Neural cell (in vitro differentiated cells): ENCODE measurements around the gene PTPRT. TPM values are rescaled to one million over a fixed set of nuclear protein-coding genes. Genes with fewer than 3 reads are reported as not detected.

Experiments used
- H2AFZ ChIP-seq: fragments of 200-600, 300-800 bp; sonication (generic), shearing (Covaris generic); 2 replicates; pipeline ENCODE4 v1.6.0; 2014; ENCODE audit warnings: low read depth, mild to moderate bottlenecking, antibody characterized with exemption, low read length, moderate library complexity
- H3F3A ChIP-seq: fragments of 200-600 bp; shearing (Covaris generic); 2 replicates; pipeline ENCODE4 v1.6.1; 2016; ENCODE audit warnings: mild to moderate bottlenecking, moderate library complexity, mixed read lengths, antibody characterized with exemption, low read length; ENCODE audit not compliant: insufficient read depth, poor library complexity, severe bottlenecking
- H3K27ac ChIP-seq: fragments of 200-600, 300-800 bp; sonication (generic), shearing (Covaris generic); 2 replicates; pipeline ENCODE4 v1.5.1; 2014; ENCODE audit warnings: mild to moderate bottlenecking, low read length, moderate library complexity
- H3K27me3 ChIP-seq: fragments of 300-800, 200-600 bp; sonication (generic), shearing (Covaris generic); 2 replicates; pipeline ENCODE4 v1.6.0; 2014; ENCODE audit warnings: mild to moderate bottlenecking, low read depth, low read length, moderate library complexity; ENCODE audit not compliant: insufficient read depth
- H3K36me3 ChIP-seq: fragments of 300-800, 200-600 bp; sonication (generic), shearing (Covaris generic); 2 replicates; pipeline ENCODE4 v1.5.1; 2014; ENCODE audit warnings: mild to moderate bottlenecking, antibody characterized with exemption, low read length, moderate library complexity; ENCODE audit not compliant: insufficient read depth
- H3K4me2 ChIP-seq: fragments of 300-800, 200-600 bp; sonication (generic), shearing (Covaris generic); 2 replicates; pipeline ENCODE4 v1.6.0; 2014; ENCODE audit warnings: mild to moderate bottlenecking, low read length
- H3K4me3 ChIP-seq: fragments of 300-800, 200-600 bp; sonication (generic), shearing (Covaris generic); 2 replicates; pipeline ENCODE4 v1.5.1; 2014; ENCODE audit warnings: mild to moderate bottlenecking, low read length, moderate library complexity
- H3K79me2 ChIP-seq: fragments of 200-600 bp; shearing (Covaris generic); replicated peaks from 2 replicates; pipeline ENCODE4 v1.6.0; 2014; ENCODE audit warnings: mild to moderate bottlenecking, low read length, moderate library complexity; ENCODE audit not compliant: insufficient read depth
- H3K9ac ChIP-seq: fragments of 300-800, 200-600 bp; sonication (generic), shearing (Covaris generic); 2 replicates; pipeline ENCODE4 v1.6.1; 2016; ENCODE audit warnings: mild to moderate bottlenecking, low read length, mixed read lengths
- H3K9me2 ChIP-seq: fragments of 200-600 bp; shearing (Covaris generic); 2 replicates; pipeline ENCODE4 v1.6.1; 2016; ENCODE audit warnings: mild to moderate bottlenecking, low read length, mixed read lengths; ENCODE audit not compliant: insufficient read depth
- H3K9me3 ChIP-seq: fragments of 200-600, 300-800 bp; sonication (generic), shearing (Covaris generic); 2 replicates; pipeline ENCODE4 v1.6.1; 2016; ENCODE audit warnings: mild to moderate bottlenecking, mixed run types, low read length, moderate library complexity, mixed read lengths
- H4K20me1 ChIP-seq: fragments of 200-600 bp; shearing (Covaris generic); 2 replicates; pipeline ENCODE4 v1.6.1; 2016; ENCODE audit warnings: mild to moderate bottlenecking, mixed run types; ENCODE audit not compliant: insufficient read depth
- CTCF ChIP-seq: fragments of 450-650 bp; IDR thresholded peaks from 2 replicates; pipeline ENCODE4 v1.5.1; 2014; ENCODE audit warnings: antibody characterized with exemption, mild to moderate bottlenecking, moderate library complexity; ENCODE audit not compliant: poor library complexity, severe bottlenecking
- EP300 ChIP-seq: fragments of 450-650 bp; conservative IDR thresholded peaks from 2 replicates; pipeline ENCODE4 v1.6.1; 2014; ENCODE audit warnings: antibody characterized with exemption, mild to moderate bottlenecking, moderate library complexity; ENCODE audit not compliant: poor library complexity, severe bottlenecking
- EZH2 ChIP-seq: fragments of 200-600, 300-800 bp; shearing (Covaris generic), sonication (generic); IDR thresholded peaks from 2 replicates; pipeline ENCODE4 v1.6.1; 2014; ENCODE audit warnings: antibody characterized with exemption, low read length, borderline replicate concordance, mild to moderate bottlenecking; ENCODE audit not compliant: insufficient read depth, poor library complexity, severe bottlenecking
- MXI1 ChIP-seq: fragments of 450-650 bp; conservative IDR thresholded peaks from 2 replicates; pipeline ENCODE4 v1.6.1; 2014; ENCODE audit warnings: antibody characterized with exemption, mild to moderate bottlenecking; ENCODE audit not compliant: poor library complexity, severe bottlenecking
- POLR2AphosphoS5 ChIP-seq: IDR thresholded peaks from 2 replicates; pipeline ENCODE4 v1.6.1; 2012
- RAD21 ChIP-seq: fragments of 450-650 bp; conservative IDR thresholded peaks from 2 replicates; pipeline ENCODE4 v1.6.1; 2014; ENCODE audit warnings: antibody characterized with exemption, mild to moderate bottlenecking, moderate library complexity
- SMC3 ChIP-seq: fragments of 450-650 bp; conservative IDR thresholded peaks from 2 replicates; pipeline ENCODE4 v1.6.1; 2014; ENCODE audit warnings: antibody characterized with exemption, mild to moderate bottlenecking, moderate library complexity; ENCODE audit not compliant: poor library complexity
- TAF1 ChIP-seq: IDR thresholded peaks from 2 replicates; pipeline ENCODE4 v1.6.1; 2012; ENCODE audit warnings: low read depth
- polyA plus RNA-seq: library from polyadenylated mRNA; depleted of rRNA; stranded (reverse); fragments of >200 nt; gene quantifications from 2 replicates; pipeline ENCODE4 v1.2.3, GENCODE V29; 2014

Gene PTPRT
- polyA plus RNA-seq, 1 donor from 2014 or later = 9.2 TPM

GRCh38 chr20:42254673-42255072 lies 935.0 kb downstream of the PTPRT start:
- H3K9me3 ChIP-seq = no peaks in the 10 kb centered on the region
- H3K27me3 ChIP-seq = no peaks in the 10 kb centered on the region
- H3K79me2 ChIP-seq = no peaks in the 10 kb centered on the region
- no peaks in the 10 kb centered on the region for H3K9me2 ChIP-seq
- no peaks in the 10 kb centered on the region for H3K36me3 ChIP-seq
- H2AFZ ChIP-seq = no peak overlapping the region
- peaks cover 2% of the 10 kb centered on the region for H3F3A ChIP-seq
- no peaks in the 10 kb centered on the region for H4K20me1 ChIP-seq
- no peak overlapping the region for H3K9ac ChIP-seq
- no peak for TF ChIP-seq EZH2
- TF ChIP-seq EP300 = no peak
- TF ChIP-seq TAF1 = no peak
- TF ChIP-seq CTCF = no peak
- TF ChIP-seq POLR2AphosphoS5 = no peak
- no peak for TF ChIP-seq RAD21
- no peak overlapping the region for H3K27ac ChIP-seq
- H3K4me2 ChIP-seq = no peak overlapping the region
- no peak overlapping the region for H3K4me3 ChIP-seq

GRCh38 chr20:42252116-42252515 lies 937.6 kb downstream of the PTPRT start:
- Histone ChIP-seq H3K9me2 (no peaks in the 10 kb centered on the region), H3F3A (peaks cover 2% of the 10 kb centered on the region), H3K79me2 (no peaks in the 10 kb centered on the region), H4K20me1 (no peaks in the 10 kb centered on the region), H2AFZ (no peak overlapping the region), H3K27me3 (no peaks in the 10 kb centered on the region), H3K9me3 (no peaks in the 10 kb centered on the region), H3K27ac (no peak overlapping the region), H3K36me3 (no peaks in the 10 kb centered on the region), H3K9ac (no peak overlapping the region), H3K4me3 (no peak overlapping the region), H3K4me2 (no peak overlapping the region)
- TF ChIP-seq POLR2AphosphoS5 (no peak), MXI1 (no peak), SMC3 (no peak)

- H3K4me3 ChIP-seq = no peak overlapping the region
- no peaks in the 10 kb centered on the region for H3K36me3 ChIP-seq
- TF ChIP-seq POLR2AphosphoS5 (no peak), EP300 (peak; percentile 28)
- H3K4me2 ChIP-seq = no peak overlapping the region
- no peaks in the 10 kb centered on the region for H3K9me2 ChIP-seq
- no peak overlapping the region for H3K27ac ChIP-seq
- no peaks in the 10 kb centered on the region for H3F3A ChIP-seq
- H3K9ac ChIP-seq = no peak overlapping the region
- H3K9me3 ChIP-seq = no peaks in the 10 kb centered on the region
- H4K20me1 ChIP-seq = no peaks in the 10 kb centered on the region
- no peaks in the 10 kb centered on the region for H3K27me3 ChIP-seq
- no peaks in the 10 kb centered on the region for H3K79me2 ChIP-seq
- no peak overlapping the region for H2AFZ ChIP-seq
Observed at GRCh38 chr20:42218621-42219374, 970.9 kb downstream of the PTPRT start.
